CD1c-positive myeloid dendritic cell (primary cell): Measurements from ENCODE around the gene SNRPE.

Experiments used
- DNase-seq: peaks from one replicate; pipeline ENCODE4 v3.0.0-alpha.2; 2016; ENCODE audit errors: extremely low spot score

The SNRPE gene

DNA sequence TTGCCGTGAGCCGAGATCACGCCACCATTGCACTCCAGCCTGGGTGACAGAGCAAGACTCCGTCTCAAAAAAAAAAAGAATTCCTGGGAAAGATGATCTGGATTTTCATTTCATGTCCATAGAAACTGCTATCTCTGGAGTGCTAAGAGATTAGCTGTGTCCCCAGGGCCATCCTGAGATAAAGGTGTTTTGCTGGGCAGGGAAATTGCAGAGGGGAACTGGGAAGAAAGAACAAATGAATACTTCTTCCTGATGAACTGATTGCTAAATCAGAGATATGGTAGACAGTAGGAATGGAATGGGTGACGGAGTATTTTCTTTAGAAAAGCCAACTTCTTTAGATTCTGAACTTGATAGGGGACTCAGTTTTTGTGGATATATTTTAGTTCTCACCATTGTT lies 19.2 kb downstream of the SNRPE start:
- no peak for DNase-seq

DNA sequence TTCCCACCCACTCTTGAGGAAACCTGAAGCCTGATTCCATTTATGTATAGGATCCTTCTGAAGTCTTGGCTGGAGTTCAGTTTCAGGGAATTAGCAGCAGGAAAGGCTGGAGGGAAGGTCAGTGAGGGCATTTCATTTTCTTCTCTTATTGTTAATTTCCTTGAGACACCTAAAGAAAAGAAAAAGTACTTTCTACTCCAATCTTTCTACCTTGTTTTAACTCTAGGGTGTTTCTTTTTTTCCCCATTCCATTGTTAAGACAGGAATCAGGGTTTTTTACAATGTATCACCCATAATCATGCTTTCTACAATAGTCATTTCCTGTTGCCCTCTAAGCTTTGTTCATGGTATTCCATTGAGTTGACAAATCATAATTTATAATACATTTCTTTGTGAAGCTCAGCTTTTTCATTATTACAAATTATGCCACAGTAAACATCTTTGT lies 27.4 kb downstream of the SNRPE start:
- DNase-seq = no peak

- no peak for DNase-seq
Observed at GRCh38 chr1:203891950-203892349, 30.6 kb downstream of the SNRPE start.

DNA sequence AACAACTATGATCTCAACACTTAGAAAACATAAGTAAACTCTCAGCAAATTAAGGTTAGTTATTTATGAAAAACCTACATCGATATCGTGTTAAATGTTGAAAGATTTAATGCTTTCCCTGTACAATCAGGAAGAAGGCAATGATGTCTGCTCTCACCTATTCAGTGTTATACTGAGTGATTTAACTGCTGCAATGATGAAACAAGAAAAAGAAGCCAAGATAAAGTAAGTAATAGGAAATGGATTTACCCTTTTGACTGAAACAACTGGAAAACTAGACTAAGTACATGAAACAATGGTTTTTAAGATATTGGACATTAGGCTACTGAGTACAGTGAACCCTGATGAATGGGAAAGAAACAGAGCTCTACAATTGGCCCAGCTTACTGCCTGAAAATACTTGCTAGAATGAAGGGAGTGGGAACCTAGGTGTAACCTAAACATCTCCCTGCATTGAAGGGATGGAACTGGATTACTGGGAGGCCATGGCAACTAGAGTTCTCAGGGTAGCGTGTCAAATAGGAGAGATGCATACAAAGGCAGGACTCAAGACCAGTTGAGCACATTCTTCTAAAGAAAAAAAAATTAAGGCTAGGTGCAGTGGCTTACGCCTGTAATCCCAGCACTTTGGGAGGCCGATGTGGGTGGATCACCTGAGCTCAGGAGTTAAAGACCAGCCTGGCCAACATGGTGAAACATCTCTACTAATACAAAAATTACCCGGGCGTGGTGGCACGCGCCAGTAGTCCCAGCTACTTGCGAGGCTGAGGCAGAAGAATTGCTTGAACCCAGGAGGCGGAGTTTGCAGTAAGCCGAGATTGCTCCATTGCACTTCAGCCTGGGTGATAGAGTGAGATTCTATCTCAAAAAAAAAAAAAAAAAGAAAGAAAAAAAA lies 37.3 kb downstream of the SNRPE start:
- no peak for DNase-seq

GRCh38 chr1:203899353-203899716 lies 37.9 kb downstream of the SNRPE start:
- no peak for DNase-seq

- no peak for DNase-seq
Observed at GRCh38 chr1:203899869-203900714, 38.7 kb downstream of the SNRPE start.

- DNase-seq = no peak
Observed at GRCh38 chr1:203901581-203901980, 40.2 kb downstream of the SNRPE start.

GRCh38 chr1:203905275-203905674 lies 43.9 kb downstream of the SNRPE start:
- DNase-seq = no peak

- no peak for DNase-seq
Observed at GRCh38 chr1:203906932-203907331, 45.5 kb downstream of the SNRPE start.

GRCh38 chr1:203907901-203908300 lies 46.5 kb downstream of the SNRPE start:
- DNase-seq = no peak

DNA sequence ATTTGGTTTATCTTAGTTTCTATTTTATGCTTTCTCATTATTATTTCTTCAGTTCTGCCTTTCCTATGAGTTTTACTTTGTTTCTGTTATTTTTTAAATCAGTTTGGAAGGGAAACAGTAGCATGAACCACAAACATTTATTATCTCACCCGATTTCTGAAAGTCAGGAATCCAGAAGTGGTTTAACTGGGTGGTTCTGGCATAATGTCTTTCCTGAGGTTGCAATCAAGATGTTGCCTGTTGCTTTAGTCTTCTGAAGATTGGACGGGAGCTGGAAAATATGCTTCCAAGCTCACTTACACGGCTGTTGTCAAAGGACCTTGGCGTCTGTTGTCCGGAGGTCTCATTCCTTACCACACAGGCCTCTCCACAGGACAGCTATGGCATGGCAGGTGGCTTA lies 50.4 kb downstream of the SNRPE start:
- DNase-seq = no peak

GRCh38 chr1:203913073-203913521 lies 51.7 kb downstream of the SNRPE start:
- DNase-seq = no peak

DNA sequence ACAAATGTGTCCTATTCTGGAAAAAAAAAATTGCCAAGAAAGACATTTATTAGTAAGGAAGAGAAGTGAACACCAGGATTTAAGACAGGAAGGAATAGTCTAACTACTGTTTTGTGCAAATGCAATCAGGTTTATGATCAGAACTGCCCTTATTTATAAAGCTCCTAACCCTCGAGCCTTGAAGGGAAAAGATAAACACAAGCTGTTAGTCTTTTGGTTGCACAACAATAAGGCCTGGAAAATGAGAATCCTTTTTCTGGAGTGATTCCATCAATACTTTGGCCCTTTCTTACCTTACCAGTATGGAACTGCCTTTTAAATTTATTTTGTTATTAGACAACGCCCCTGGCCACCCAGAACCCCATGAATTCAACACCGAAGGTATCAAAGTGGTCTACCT lies 52.9 kb downstream of the SNRPE start:
- DNase-seq = no peak

GRCh38 chr1:203915811-203916210 lies 54.4 kb downstream of the SNRPE start:
- no peak for DNase-seq

GRCh38 chr1:203916756-203917155 lies 55.4 kb downstream of the SNRPE start:
- no peak for DNase-seq
